ENCODE measurements around the gene EPB41L1.

EPB41L1 gene

DNA sequence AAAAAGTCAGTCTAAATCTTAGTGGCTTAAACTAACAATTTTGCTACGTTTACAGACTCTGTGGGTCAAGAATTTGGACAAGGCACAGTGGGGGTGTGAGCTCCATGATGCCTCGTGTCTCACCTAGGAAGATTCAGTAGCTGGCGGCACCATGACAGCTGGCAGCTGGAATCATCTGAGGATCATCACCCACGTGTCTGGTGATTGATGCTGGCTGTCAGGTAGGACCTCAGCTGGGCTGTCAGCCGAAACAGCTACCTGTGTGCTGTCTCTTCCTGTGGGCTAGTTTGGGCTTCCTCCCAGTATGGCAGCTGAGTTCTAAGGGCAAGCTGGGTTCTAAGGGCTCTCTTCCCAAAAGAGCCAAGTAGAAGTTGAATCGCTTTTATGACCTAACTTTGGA lies 125.2 kb downstream of the EPB41L1 start:
- DNase-seq (ENCODE audit: low read depth in 2 of 2): no peak

DNA sequence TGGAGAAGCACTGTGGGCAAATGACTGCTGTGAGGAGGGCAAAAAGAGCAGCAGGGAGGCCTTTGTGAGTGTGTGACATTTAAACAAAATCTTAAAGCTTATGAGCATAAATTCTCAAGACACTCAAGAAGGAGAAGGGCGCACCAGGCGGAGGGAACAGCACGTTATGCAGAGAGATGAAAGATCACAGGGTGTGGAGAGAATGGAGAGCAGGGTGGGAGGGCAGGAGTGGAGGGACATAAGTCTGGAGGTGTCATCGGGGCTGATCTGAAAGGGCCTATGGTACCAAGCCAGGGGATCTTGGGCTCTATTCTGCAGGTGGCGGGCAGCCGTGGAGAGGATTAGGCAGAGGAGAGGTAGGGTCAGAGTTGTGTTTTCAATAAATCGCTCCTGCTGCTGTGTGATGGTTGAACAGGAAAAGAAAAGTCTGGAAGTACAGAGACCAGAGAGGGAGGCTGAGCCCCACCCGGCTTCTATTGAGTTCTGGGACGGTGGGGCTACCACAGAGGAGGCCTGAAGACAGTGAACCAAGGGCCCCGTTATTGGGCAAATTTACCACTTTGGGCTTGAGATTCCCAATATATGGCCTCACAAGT lies 127.3 kb downstream of the EPB41L1 start:
- no peak for DNase-seq (ENCODE audit: low read depth in 2 of 2)

Data from activated CD4-positive, alpha-beta T cell treated with anti-CD3 and anti-CD28 coated beads for 24 hours (primary cell).